Stomach (tissue), 4 donors: ENCODE measurements around the gene ZNF638.

Source experiments
- POLR2AphosphoS5 ChIP-seq, 3 donors: sonication (generic); formaldehyde crosslinking; IDR thresholded peaks; one replicate each; pipeline ENCODE4 v1.6.1; 2016; ENCODE audit warnings: antibody characterized with exemption in 3 of 3
- TF ChIP-seq, protein P1 (sequence below), 7 experiments: fragments of 450-650 bp in 4 of 7; fragments of 200-600 bp in 3 of 7; sonication (generic) in 3 of 7; IDR thresholded peaks; one replicate each; pipeline ENCODE4 v1.5.1; 2016 to 2019; ENCODE audit warnings: antibody characterized with exemption in 7 of 7, control low read depth in 2 of 7, mild to moderate bottlenecking in 1 of 7

DNA sequence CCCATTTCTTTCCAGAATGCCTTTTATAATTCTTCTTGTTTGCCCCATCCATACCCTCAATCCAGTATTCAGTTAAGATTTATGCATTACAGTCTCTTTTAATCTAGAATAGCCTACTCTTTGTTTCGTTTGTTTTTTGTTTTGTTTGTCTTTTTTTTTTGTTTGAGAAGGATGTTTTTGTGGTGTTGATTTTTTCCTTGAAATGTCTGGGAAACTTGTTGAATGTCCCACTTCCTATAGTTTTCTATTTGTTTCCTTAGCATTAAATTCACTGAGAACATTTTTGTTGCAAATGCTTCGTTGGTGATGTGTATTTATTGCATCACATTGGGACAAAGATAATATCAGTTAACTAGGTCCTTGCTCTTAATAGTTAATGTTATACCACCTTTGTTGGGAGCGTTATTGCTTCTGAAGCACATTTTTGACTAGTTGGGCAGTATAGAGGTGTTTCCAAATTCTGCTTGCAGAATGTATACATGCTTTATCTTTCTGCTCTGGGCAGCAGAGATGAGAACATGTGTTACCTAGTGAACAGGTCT, 28.9 kb downstream of the ZNF638 start:
- TF ChIP-seq, protein P1, sequence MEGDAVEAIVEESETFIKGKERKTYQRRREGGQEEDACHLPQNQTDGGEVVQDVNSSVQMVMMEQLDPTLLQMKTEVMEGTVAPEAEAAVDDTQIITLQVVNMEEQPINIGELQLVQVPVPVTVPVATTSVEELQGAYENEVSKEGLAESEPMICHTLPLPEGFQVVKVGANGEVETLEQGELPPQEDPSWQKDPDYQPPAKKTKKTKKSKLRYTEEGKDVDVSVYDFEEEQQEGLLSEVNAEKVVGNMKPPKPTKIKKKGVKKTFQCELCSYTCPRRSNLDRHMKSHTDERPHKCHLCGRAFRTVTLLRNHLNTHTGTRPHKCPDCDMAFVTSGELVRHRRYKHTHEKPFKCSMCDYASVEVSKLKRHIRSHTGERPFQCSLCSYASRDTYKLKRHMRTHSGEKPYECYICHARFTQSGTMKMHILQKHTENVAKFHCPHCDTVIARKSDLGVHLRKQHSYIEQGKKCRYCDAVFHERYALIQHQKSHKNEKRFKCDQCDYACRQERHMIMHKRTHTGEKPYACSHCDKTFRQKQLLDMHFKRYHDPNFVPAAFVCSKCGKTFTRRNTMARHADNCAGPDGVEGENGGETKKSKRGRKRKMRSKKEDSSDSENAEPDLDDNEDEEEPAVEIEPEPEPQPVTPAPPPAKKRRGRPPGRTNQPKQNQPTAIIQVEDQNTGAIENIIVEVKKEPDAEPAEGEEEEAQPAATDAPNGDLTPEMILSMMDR (IDR thresholded peaks at IDR 0.05): no peak
- no peak for TF ChIP-seq POLR2AphosphoS5 (IDR thresholded peaks at IDR 0.05)
